ENCODE results near the gene AMY1A. TPM values are rescaled to one million over a fixed set of nuclear protein-coding genes. Genes with fewer than 3 reads are reported as not detected.
"Not testable (repeated sequence)": the region's sequence is repeated elsewhere in the genome, so short reads cannot be mapped to it uniquely, and the experiment has no call there.

The AMY1A gene
- total RNA-seq, 1 donor from 2014 or later, result not detected

GRCh38 chr1:103697430-103697829 lies 41.9 kb downstream of the AMY1A start:
- H3K4me1 Mint-ChIP-seq (ENCODE audit: low read depth, unreplicated experiment); H3K36me3 ChIP-seq (ENCODE audit: insufficient read depth, low read length); H2AFZ ChIP-seq (ENCODE audit: low read depth, low read length); H3K27ac Mint-ChIP-seq (ENCODE audit: unreplicated experiment); H3K9ac ChIP-seq (ENCODE audit: low read length); H3K4me2 ChIP-seq (ENCODE audit: low read length); H4K20me1 ChIP-seq (ENCODE audit: insufficient read depth, low read length); DNase-seq (ENCODE audit: low read depth); H3K4me1 ChIP-seq (ENCODE audit: insufficient read depth, low read length); H3K27me3 Mint-ChIP-seq (ENCODE audit: low read depth, unreplicated experiment); H3K79me2 ChIP-seq (ENCODE audit: insufficient read depth, low read length); H3K36me3 Mint-ChIP-seq (ENCODE audit: low read depth, unreplicated experiment); H3K4me3 ChIP-seq (ENCODE audit: insufficient read depth, low read depth, low read length); H3K9me3 ChIP-seq (ENCODE audit: insufficient read depth, low read depth, low read length); H3K4me3 Mint-ChIP-seq (ENCODE audit: unreplicated experiment); H3K27ac ChIP-seq (ENCODE audit: low read depth, low read length); H3K9me3 Mint-ChIP-seq (ENCODE audit: unreplicated experiment); FAIRE-seq; H3K27me3 ChIP-seq (ENCODE audit: insufficient read depth, low read length): not testable (repeated sequence)

GRCh38 chr1:103700669-103701068 lies 45.1 kb downstream of the AMY1A start:
- not testable (repeated sequence) for H3K36me3 ChIP-seq (ENCODE audit: insufficient read depth, low read length); H3K4me2 ChIP-seq (ENCODE audit: low read length); H3K4me3 Mint-ChIP-seq (ENCODE audit: unreplicated experiment); FAIRE-seq; H3K4me1 Mint-ChIP-seq (ENCODE audit: low read depth, unreplicated experiment); H2AFZ ChIP-seq (ENCODE audit: low read depth, low read length); H3K27me3 ChIP-seq (ENCODE audit: insufficient read depth, low read length); H4K20me1 ChIP-seq (ENCODE audit: insufficient read depth, low read length); H3K9me3 Mint-ChIP-seq (ENCODE audit: unreplicated experiment); H3K27ac ChIP-seq (ENCODE audit: low read depth, low read length); H3K27ac Mint-ChIP-seq (ENCODE audit: unreplicated experiment); H3K4me1 ChIP-seq (ENCODE audit: insufficient read depth, low read length); DNase-seq (ENCODE audit: low read depth); H3K4me3 ChIP-seq (ENCODE audit: insufficient read depth, low read depth, low read length); H3K79me2 ChIP-seq (ENCODE audit: insufficient read depth, low read length); H3K9me3 ChIP-seq (ENCODE audit: insufficient read depth, low read depth, low read length); H3K27me3 Mint-ChIP-seq (ENCODE audit: low read depth, unreplicated experiment); H3K9ac ChIP-seq (ENCODE audit: low read length); H3K36me3 Mint-ChIP-seq (ENCODE audit: low read depth, unreplicated experiment)

- not testable (repeated sequence) for H3K79me2 ChIP-seq (ENCODE audit: insufficient read depth, low read length); H2AFZ ChIP-seq (ENCODE audit: low read depth, low read length); H4K20me1 ChIP-seq (ENCODE audit: insufficient read depth, low read length); H3K9me3 Mint-ChIP-seq (ENCODE audit: unreplicated experiment); H3K9ac ChIP-seq (ENCODE audit: low read length); H3K27ac Mint-ChIP-seq (ENCODE audit: unreplicated experiment); H3K4me1 ChIP-seq (ENCODE audit: insufficient read depth, low read length); H3K4me2 ChIP-seq (ENCODE audit: low read length); H3K27me3 Mint-ChIP-seq (ENCODE audit: low read depth, unreplicated experiment); H3K27me3 ChIP-seq (ENCODE audit: insufficient read depth, low read length); H3K4me3 Mint-ChIP-seq (ENCODE audit: unreplicated experiment); DNase-seq (ENCODE audit: low read depth); H3K36me3 Mint-ChIP-seq (ENCODE audit: low read depth, unreplicated experiment); H3K9me3 ChIP-seq (ENCODE audit: insufficient read depth, low read depth, low read length); H3K4me3 ChIP-seq (ENCODE audit: insufficient read depth, low read depth, low read length); H3K4me1 Mint-ChIP-seq (ENCODE audit: low read depth, unreplicated experiment); H3K36me3 ChIP-seq (ENCODE audit: insufficient read depth, low read length); FAIRE-seq; H3K27ac ChIP-seq (ENCODE audit: low read depth, low read length)
These were observed 45.7 kb downstream of the AMY1A start for GRCh38 chr1:103701256-103701655.

GRCh38 chr1:103707670-103708069 lies 52.1 kb downstream of the AMY1A start:
- not testable (repeated sequence) for H3K4me1 Mint-ChIP-seq (ENCODE audit: low read depth, unreplicated experiment); FAIRE-seq; H3K27ac ChIP-seq (ENCODE audit: low read depth, low read length)

GRCh38 chr1:103710381-103710780 lies 54.8 kb downstream of the AMY1A start:
- FAIRE-seq; H3K79me2 ChIP-seq (ENCODE audit: insufficient read depth, low read length); H3K9me3 Mint-ChIP-seq (ENCODE audit: unreplicated experiment): not testable (repeated sequence)

More at GRCh38 chr1:103707670-103708069, 52.1 kb downstream of the AMY1A start:
- H3K4me3 ChIP-seq (ENCODE audit: insufficient read depth, low read depth, low read length); H4K20me1 ChIP-seq (ENCODE audit: insufficient read depth, low read length); H3K36me3 Mint-ChIP-seq (ENCODE audit: low read depth, unreplicated experiment); H3K27me3 ChIP-seq (ENCODE audit: insufficient read depth, low read length); H3K4me3 Mint-ChIP-seq (ENCODE audit: unreplicated experiment); H3K9ac ChIP-seq (ENCODE audit: low read length); H2AFZ ChIP-seq (ENCODE audit: low read depth, low read length); H3K9me3 ChIP-seq (ENCODE audit: insufficient read depth, low read depth, low read length); H3K27me3 Mint-ChIP-seq (ENCODE audit: low read depth, unreplicated experiment); H3K27ac Mint-ChIP-seq (ENCODE audit: unreplicated experiment); H3K36me3 ChIP-seq (ENCODE audit: insufficient read depth, low read length); H3K9me3 Mint-ChIP-seq (ENCODE audit: unreplicated experiment); H3K4me2 ChIP-seq (ENCODE audit: low read length); H3K79me2 ChIP-seq (ENCODE audit: insufficient read depth, low read length); H3K4me1 ChIP-seq (ENCODE audit: insufficient read depth, low read length); DNase-seq (ENCODE audit: low read depth): not testable (repeated sequence)

More at GRCh38 chr1:103710381-103710780, 54.8 kb downstream of the AMY1A start:
- H3K27me3 Mint-ChIP-seq (ENCODE audit: low read depth, unreplicated experiment); H3K4me3 Mint-ChIP-seq (ENCODE audit: unreplicated experiment); H3K27me3 ChIP-seq (ENCODE audit: insufficient read depth, low read length); H3K4me2 ChIP-seq (ENCODE audit: low read length); H4K20me1 ChIP-seq (ENCODE audit: insufficient read depth, low read length); H3K9ac ChIP-seq (ENCODE audit: low read length); H3K4me3 ChIP-seq (ENCODE audit: insufficient read depth, low read depth, low read length); H2AFZ ChIP-seq (ENCODE audit: low read depth, low read length); H3K9me3 ChIP-seq (ENCODE audit: insufficient read depth, low read depth, low read length); H3K27ac ChIP-seq (ENCODE audit: low read depth, low read length); H3K27ac Mint-ChIP-seq (ENCODE audit: unreplicated experiment); DNase-seq (ENCODE audit: low read depth); H3K4me1 ChIP-seq (ENCODE audit: insufficient read depth, low read length); H3K36me3 Mint-ChIP-seq (ENCODE audit: low read depth, unreplicated experiment); H3K36me3 ChIP-seq (ENCODE audit: insufficient read depth, low read length); H3K4me1 Mint-ChIP-seq (ENCODE audit: low read depth, unreplicated experiment): not testable (repeated sequence)
